Adrenal gland (tissue), 12 donors: ENCODE measurements around the gene SMURF1. TPM values are rescaled to one million over a fixed set of nuclear protein-coding genes. Genes with fewer than 3 reads are reported as not detected.
"Not testable (repeated sequence)": the region's sequence is repeated elsewhere in the genome, so short reads cannot be mapped to it uniquely, and the experiment has no call there.

Experiments used
- DNase-seq, 7 donors: peaks; one replicate each; pipeline ENCODE4 v3.0.0-alpha.2; 2019 to 2020
- H3K27ac ChIP-seq, 5 donors: fragments of 200-600 bp; sonication (generic) in 4 of 5; 1 replicate in 3 of 5; 2 replicates in 2 of 5; pipeline versions ENCODE4 v1.5.1 to v1.8.0; 2016 to 2020; ENCODE audit warnings: mild to moderate bottlenecking in 1 of 5
- H3K27me3 ChIP-seq: fragments of 200-600 bp; 2 replicates; pipeline ENCODE4 v1.8.0; 2021
- H3K36me3 ChIP-seq, 2 donors: fragments of 200-600 bp; replicated peaks in 1 of 2; 1 replicate in 1 of 2; 2 replicates in 1 of 2; pipeline versions ENCODE4 v1.5.1 to v1.8.0; 2018 to 2022
- H3K4me1 ChIP-seq, 2 donors: fragments of 200-600 bp; replicated peaks in 1 of 2; 1 replicate in 1 of 2; 2 replicates in 1 of 2; pipeline versions ENCODE4 v1.5.1 to v1.8.0; 2018 to 2021
- H3K4me3 ChIP-seq, 4 donors: fragments of 200-600 bp; sonication (generic) in 3 of 4; one replicate each; pipeline ENCODE4 v1.5.1; 2016 to 2018
- H3K9me3 ChIP-seq, 3 donors: fragments of 200-600 bp; sonication (generic) in 1 of 3; replicated peaks in 1 of 3; 1 replicate in 2 of 3; 2 replicates in 1 of 3; pipeline versions ENCODE4 v1.5.1 to v1.8.0; 2016 to 2021
- POLR2A ChIP-seq, 2 donors: fragments of 450-650 bp; IDR thresholded peaks; one replicate each; pipeline ENCODE4 v1.6.1; 2017; ENCODE audit warnings: antibody characterized with exemption in 2 of 2, mild to moderate bottlenecking in 2 of 2, moderate library complexity in 1 of 2
- WGBS, 4 donors: extraction: QIAGEN DNeasy Blood & Tissue Kit in 2 of 4; methylation state at CpG; one replicate each; pipeline versions ENCODE4 v1.1.5 to v1.1.7; 2013 to 2017; 5-methylcytosine and 5-hydroxymethylcytosine counted together
- intact Hi-C, 2 donors: fragments of 100-400 bp; cut with DNase I; formaldehyde crosslinking; loops; one replicate each; pipeline versions ENCODE4 v1.14.1 to v1.15.0; 2022 to 2023
- polyA plus RNA-seq, 3 donors: library from polyadenylated mRNA; stranded (reverse); fragments of 200-250 nt in 2 of 3; fragments of 350-450 nt in 1 of 3; fragmentation: Illumina TruSeq in 1 of 3; extraction: RNeasy Lipid Tissue Mini Kit (QIAGEN cat#74804) in 1 of 3; gene quantifications; one replicate each; pipeline ENCODE4 v1.2.3, GENCODE V29; 2013 to 2014
- total RNA-seq, 9 donors: library from RNA; depleted of rRNA in 4 of 9; stranded (reverse); fragments of >200 nt in 4 of 9; fragments of 120-200 nt in 1 of 9; fragmentation: NEBNext Ultra II Directional in 1 of 9; extraction: Animal tissue kit (Norgen Biotek cat#: 25700) in 1 of 9; gene quantifications; one replicate each; pipeline versions ENCODE4 v1.1.0 to v1.2.4, GENCODE V29; 2013 to 2023
- TF ChIP-seq, protein P1 (sequence below), 6 experiments: fragments of 450-650 bp in 4 of 6; fragments of 200-600 bp in 2 of 6; sonication (generic) in 1 of 6; IDR thresholded peaks; 1 replicate in 5 of 6; 2 replicates in 1 of 6; pipeline versions ENCODE4 v1.5.1 to v1.8.0; 2016 to 2021; ENCODE audit warnings: antibody characterized with exemption in 6 of 6, mild to moderate bottlenecking in 2 of 6, moderate library complexity in 1 of 6
- donor health status: healthy with polysubstance abuse.
- donor health status: Bipolar disorder and iron deficiency.
- donor health status: DM: yes; HTN: yes; CAD: no.
- donor health status: DM: no; HTN: no; CAD: no.
- donor health status: DM: no; HTN: no; CAD: no.
- donor health status: DM: yes; HTN: yes; CAD: no.

Gene SMURF1
- total and polyA plus RNA-seq, 12 donors, result 8.9 to 40.3 (median 22.3) TPM

GRCh38 chr7:99102809-99103690 lies 40.9 kb downstream of the SMURF1 start:
- TF ChIP-seq, protein P1, sequence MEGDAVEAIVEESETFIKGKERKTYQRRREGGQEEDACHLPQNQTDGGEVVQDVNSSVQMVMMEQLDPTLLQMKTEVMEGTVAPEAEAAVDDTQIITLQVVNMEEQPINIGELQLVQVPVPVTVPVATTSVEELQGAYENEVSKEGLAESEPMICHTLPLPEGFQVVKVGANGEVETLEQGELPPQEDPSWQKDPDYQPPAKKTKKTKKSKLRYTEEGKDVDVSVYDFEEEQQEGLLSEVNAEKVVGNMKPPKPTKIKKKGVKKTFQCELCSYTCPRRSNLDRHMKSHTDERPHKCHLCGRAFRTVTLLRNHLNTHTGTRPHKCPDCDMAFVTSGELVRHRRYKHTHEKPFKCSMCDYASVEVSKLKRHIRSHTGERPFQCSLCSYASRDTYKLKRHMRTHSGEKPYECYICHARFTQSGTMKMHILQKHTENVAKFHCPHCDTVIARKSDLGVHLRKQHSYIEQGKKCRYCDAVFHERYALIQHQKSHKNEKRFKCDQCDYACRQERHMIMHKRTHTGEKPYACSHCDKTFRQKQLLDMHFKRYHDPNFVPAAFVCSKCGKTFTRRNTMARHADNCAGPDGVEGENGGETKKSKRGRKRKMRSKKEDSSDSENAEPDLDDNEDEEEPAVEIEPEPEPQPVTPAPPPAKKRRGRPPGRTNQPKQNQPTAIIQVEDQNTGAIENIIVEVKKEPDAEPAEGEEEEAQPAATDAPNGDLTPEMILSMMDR (IDR thresholded peaks at IDR 0.05), result no peak
- Histone ChIP-seq H3K27ac (no peak overlapping the region), H3K9me3 (no peaks in the 10 kb centered on the region), H3K36me3 (no peaks in the 10 kb centered on the region), H3K4me1 (peaks cover 11 to 47% of the 10 kb centered on the region in 2 donors), H3K4me3 (no peak overlapping the region), H3K27me3 (no peaks in the 10 kb centered on the region)
- 92 to 95% (median 94%) methylated on average over 11 of the region's 11 CpGs for WGBS, 4 donors
- DNase-seq, result no peak
- intact Hi-C loops, result no loop called here

DNA sequence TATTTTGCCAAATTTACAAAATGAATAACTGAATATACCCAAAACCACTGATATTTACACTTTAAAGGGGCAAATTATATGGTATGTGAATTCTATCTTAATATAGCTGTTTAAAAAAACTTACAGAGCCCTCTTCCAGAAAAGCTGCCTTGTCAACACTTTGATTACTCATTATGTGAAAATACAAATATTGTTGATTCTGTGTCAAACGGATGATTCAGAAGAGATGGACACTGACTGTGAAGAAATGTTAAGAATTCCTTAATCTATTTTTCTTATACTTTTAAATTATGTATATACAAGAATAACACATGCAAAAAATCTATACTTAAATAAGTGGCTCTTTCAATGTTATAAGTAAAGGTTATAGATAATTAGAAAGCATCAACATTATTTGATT lies 41.5 kb downstream of the SMURF1 start:
- H3K9me3 ChIP-seq, result peaks cover 0 to 3% (median 0%) of the 10 kb centered on the region in 3 donors
- WGBS, 4 donors, result 38 to 57% (median 43%) methylated on average over 1 of the region's 1 CpG
- no peak overlapping the region for H3K27ac ChIP-seq
- TF ChIP-seq, protein P1 (IDR thresholded peaks at IDR 0.05), result no peak
- no peak for TF ChIP-seq POLR2A (IDR thresholded peaks at IDR 0.05)
- H3K36me3 ChIP-seq, result no peaks in the 10 kb centered on the region
- intact Hi-C loops, result no loop called here
- peaks cover 11 to 47% of the 10 kb centered on the region in 2 donors for H3K4me1 ChIP-seq
- H3K4me3 ChIP-seq, result no peak overlapping the region
- H3K27me3 ChIP-seq, result no peaks in the 10 kb centered on the region
- no peak for DNase-seq

DNA sequence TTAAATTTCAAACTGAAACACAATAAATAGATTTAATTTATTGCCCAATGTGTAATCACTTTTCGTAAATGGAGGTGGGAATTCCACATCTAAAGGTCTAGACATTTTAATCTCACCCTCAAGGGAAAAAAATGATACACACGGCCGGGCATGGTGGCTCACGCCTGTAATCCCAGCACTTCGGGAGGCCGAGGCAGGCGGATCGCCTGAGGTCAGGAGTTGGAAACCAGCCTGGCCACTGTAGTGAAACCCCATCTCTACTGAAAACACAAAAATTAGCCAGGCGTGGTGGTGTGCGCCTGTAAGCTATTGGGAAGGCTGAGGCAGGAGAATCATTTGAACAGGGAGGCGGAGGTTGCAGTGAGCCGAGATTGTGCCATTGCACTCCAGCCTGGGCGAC lies 42.4 kb downstream of the SMURF1 start:
- intact Hi-C loops, H3K9me3 ChIP-seq, H3K27me3 ChIP-seq, H3K27ac ChIP-seq, DNase-seq, H3K36me3 ChIP-seq, H3K4me3 ChIP-seq: not testable (repeated sequence)
- H3K4me1 ChIP-seq, result peaks cover 9 to 49% of the 10 kb centered on the region in 2 donors
- 81 to 91% (median 87%) methylated on average over 13 of the region's 13 CpGs for WGBS, 4 donors

- DNase-seq, result no peak
- H3K9me3 ChIP-seq, result peaks cover 0 to 6% (median 0%) of the 10 kb centered on the region in 3 donors
- no peaks in the 10 kb centered on the region for H3K36me3 ChIP-seq
- no peaks in the 10 kb centered on the region for H3K27me3 ChIP-seq
- intact Hi-C loops, result no loop called here
- peak overlapping the region in 3 of 5 donors; percentile 44 to 91 (median 71) for H3K27ac ChIP-seq
- peaks cover 19 to 54% of the 10 kb centered on the region in 2 donors for H3K4me1 ChIP-seq
- TF ChIP-seq, protein P1 (IDR thresholded peaks at IDR 0.05), result no peak
- TF ChIP-seq POLR2A (IDR thresholded peaks at IDR 0.05), result no peak
- WGBS, 4 donors, result 74 to 91% (median 85%) methylated on average over 6 of the region's 6 CpGs
- no peak overlapping the region for H3K4me3 ChIP-seq
Observed at GRCh38 chr7:99099499-99100077, 44.3 kb downstream of the SMURF1 start.
